Skeletal muscle satellite cell (primary cell): ENCODE results near the gene DHRS9. TPM values are rescaled to one million over a fixed set of nuclear protein-coding genes. Genes with fewer than 3 reads are reported as not detected.
A peak's percentile ranks its signal among the peaks of the same experiment; 100 is the strongest.

Experiments used
- H3K27me3 ChIP-seq: 2 replicates; pipeline ENCODE4 v1.7.0; 2013; ENCODE audit warnings: low read length; ENCODE audit not compliant: control insufficient read depth, insufficient read depth
- H3K36me3 ChIP-seq: 2 replicates; pipeline ENCODE4 v1.7.0; 2013; ENCODE audit warnings: mild to moderate bottlenecking, control low read depth, low read length; ENCODE audit not compliant: insufficient read depth
- H3K4me1 ChIP-seq: 2 replicates; pipeline ENCODE4 v1.7.0; 2013; ENCODE audit warnings: low read length; ENCODE audit not compliant: control insufficient read depth, insufficient read depth
- H3K4me2 ChIP-seq: 2 replicates; pipeline ENCODE4 v1.7.0; 2013; ENCODE audit warnings: mild to moderate bottlenecking, low read length
- H3K4me3 ChIP-seq: 2 replicates; pipeline ENCODE4 v1.7.0; 2013; ENCODE audit warnings: low read length
- H3K9ac ChIP-seq: 2 replicates; pipeline ENCODE4 v1.7.0; 2013; ENCODE audit warnings: mild to moderate bottlenecking, low read depth, low read length, moderate library complexity
- H3K9me3 ChIP-seq: replicated peaks from 2 replicates; pipeline ENCODE4 v1.7.0; 2013; ENCODE audit warnings: mild to moderate bottlenecking, control low read depth, low read length
- total RNA-seq: library from RNA; depleted of rRNA; stranded (reverse); fragments of >200 nt; gene quantifications from 2 replicates; pipeline ENCODE4 v1.2.3, GENCODE V29; 2012; rRNA removed

DHRS9 gene
- total RNA-seq = not detected in 2 replicates

GRCh38 chr2:169069341-169069740, at the start of gene DHRS9:
Gene DHRS9 (plus strand): TSS chr2:169069563. CDS start chr2:169081582, 12,019 bp downstream.
- Histone ChIP-seq H3K4me1 (peaks cover 27% of the 10 kb centered on the region), H3K27me3 (no peaks in the 10 kb centered on the region), H3K9me3 (no peaks in the 10 kb centered on the region), H3K36me3 (no peaks in the 10 kb centered on the region), H3K4me2 (peak within 1 kb of the TSS; percentile 40), H3K9ac (peak within 1 kb of the TSS; percentile 6), H3K4me3 (peak within 1 kb of the TSS; percentile 37)

- Histone ChIP-seq H3K4me2 (no peak overlapping the region), H3K9me3 (no peaks in the 10 kb centered on the region), H3K4me3 (no peak overlapping the region), H3K9ac (no peak overlapping the region), H3K4me1 (peaks cover 7% of the 10 kb centered on the region), H3K36me3 (no peaks in the 10 kb centered on the region), H3K27me3 (no peaks in the 10 kb centered on the region)
Observed at GRCh38 chr2:169023161-169023560, 46.2 kb upstream of the DHRS9 start.

GRCh38 chr2:169026056-169026455, 43.3 kb upstream of the DHRS9 start:
- no peaks in the 10 kb centered on the region for H3K27me3 ChIP-seq
- no peaks in the 10 kb centered on the region for H3K9me3 ChIP-seq
- no peaks in the 10 kb centered on the region for H3K36me3 ChIP-seq
- no peak overlapping the region for H3K9ac ChIP-seq
- H3K4me2 ChIP-seq = no peak overlapping the region
- H3K4me3 ChIP-seq = no peak overlapping the region
- peaks cover 7% of the 10 kb centered on the region for H3K4me1 ChIP-seq

GRCh38 chr2:169027234-169027633, 42.1 kb upstream of the DHRS9 start:
- Histone ChIP-seq H3K4me3 (no peak overlapping the region), H3K9ac (no peak overlapping the region), H3K9me3 (no peaks in the 10 kb centered on the region), H3K36me3 (no peaks in the 10 kb centered on the region), H3K4me1 (peaks cover 7% of the 10 kb centered on the region), H3K4me2 (no peak overlapping the region), H3K27me3 (no peaks in the 10 kb centered on the region)

GRCh38 chr2:169029341-169029740, 40.0 kb upstream of the DHRS9 start:
- Histone ChIP-seq H3K36me3 (no peaks in the 10 kb centered on the region), H3K9me3 (no peaks in the 10 kb centered on the region), H3K9ac (no peak overlapping the region), H3K4me3 (no peak overlapping the region), H3K4me1 (peaks cover 7% of the 10 kb centered on the region), H3K4me2 (no peak overlapping the region), H3K27me3 (no peaks in the 10 kb centered on the region)

- Histone ChIP-seq H3K4me3 (no peak within 1 kb of the TSS), H3K27me3 (no peaks in the 10 kb centered on the region), H3K36me3 (no peaks in the 10 kb centered on the region), H3K9ac (no peak within 1 kb of the TSS), H3K4me2 (no peak within 1 kb of the TSS), H3K9me3 (no peaks in the 10 kb centered on the region), H3K4me1 (peaks cover 1% of the 10 kb centered on the region)
Observed at GRCh38 chr2:169031202-169031601, 38.2 kb upstream of the DHRS9 start, which contains the start of gene ABCB11. Gene ABCB11 (minus strand): TSS chr2:169031324. CDS start chr2:169018125, 13,199 bp downstream.

- Histone ChIP-seq H3K4me3 (no peak overlapping the region), H3K36me3 (no peaks in the 10 kb centered on the region), H3K9me3 (no peaks in the 10 kb centered on the region), H3K27me3 (no peaks in the 10 kb centered on the region), H3K4me2 (no peak overlapping the region), H3K4me1 (peaks cover 14% of the 10 kb centered on the region), H3K9ac (no peak overlapping the region)
Observed at GRCh38 chr2:169034256-169034655, 35.1 kb upstream of the DHRS9 start.

GRCh38 chr2:169034984-169035544, 34.3 kb upstream of the DHRS9 start:
- Histone ChIP-seq H3K4me3 (no peak overlapping the region), H3K9ac (no peak overlapping the region), H3K4me2 (no peak overlapping the region), H3K27me3 (no peaks in the 10 kb centered on the region), H3K9me3 (no peaks in the 10 kb centered on the region), H3K36me3 (no peaks in the 10 kb centered on the region), H3K4me1 (peaks cover 14% of the 10 kb centered on the region)

- H3K36me3 ChIP-seq = no peaks in the 10 kb centered on the region
- H3K4me2 ChIP-seq = no peak overlapping the region
- no peak overlapping the region for H3K9ac ChIP-seq
- H3K9me3 ChIP-seq = no peaks in the 10 kb centered on the region
- H3K27me3 ChIP-seq = no peaks in the 10 kb centered on the region
- peaks cover 14% of the 10 kb centered on the region for H3K4me1 ChIP-seq
- H3K4me3 ChIP-seq = no peak overlapping the region
Observed at GRCh38 chr2:169035887-169036286, 33.5 kb upstream of the DHRS9 start.

- Histone ChIP-seq H3K4me2 (no peak overlapping the region), H3K9me3 (no peaks in the 10 kb centered on the region), H3K4me3 (no peak overlapping the region), H3K4me1 (peaks cover 14% of the 10 kb centered on the region), H3K36me3 (no peaks in the 10 kb centered on the region), H3K27me3 (no peaks in the 10 kb centered on the region), H3K9ac (no peak overlapping the region)
Observed at GRCh38 chr2:169036736-169037440, 32.5 kb upstream of the DHRS9 start.

- H3K9ac ChIP-seq = no peak overlapping the region
- H3K4me2 ChIP-seq = peak overlapping the region; percentile 30
- H3K36me3 ChIP-seq = no peaks in the 10 kb centered on the region
- no peaks in the 10 kb centered on the region for H3K9me3 ChIP-seq
- no peak overlapping the region for H3K4me3 ChIP-seq
- H3K4me1 ChIP-seq = peaks cover 14% of the 10 kb centered on the region
- no peaks in the 10 kb centered on the region for H3K27me3 ChIP-seq
Observed at GRCh38 chr2:169038338-169038757, 31.0 kb upstream of the DHRS9 start.

- H3K4me1 ChIP-seq = peaks cover 14% of the 10 kb centered on the region
Observed at GRCh38 chr2:169039702-169040101, 29.7 kb upstream of the DHRS9 start.

More at GRCh38 chr2:169039702-169040101, 29.7 kb upstream of the DHRS9 start:
- H3K36me3 ChIP-seq = no peaks in the 10 kb centered on the region
- no peaks in the 10 kb centered on the region for H3K9me3 ChIP-seq
- H3K9ac ChIP-seq = no peak overlapping the region
- H3K27me3 ChIP-seq = no peaks in the 10 kb centered on the region
- H3K4me3 ChIP-seq = no peak overlapping the region
- H3K4me2 ChIP-seq = no peak overlapping the region
